Activated T-helper 1 cell treated with anti-CD3 and anti-CD28 coated beads, Interleukin-2, amount 50 U/mL, for 16 hours (primary cell): ENCODE measurements around the gene PATL1.
"Not testable (repeated sequence)": the region's sequence is repeated elsewhere in the genome, so short reads cannot be mapped to it uniquely, and the experiment has no call there.

Experiments
- DNase-seq, 2 donors: peaks; one replicate each; pipeline ENCODE4 v3.0.0-alpha.2; 2020; ENCODE audit warnings: low read depth in 1 of 2, low spot score in 1 of 2

PATL1 gene

DNA sequence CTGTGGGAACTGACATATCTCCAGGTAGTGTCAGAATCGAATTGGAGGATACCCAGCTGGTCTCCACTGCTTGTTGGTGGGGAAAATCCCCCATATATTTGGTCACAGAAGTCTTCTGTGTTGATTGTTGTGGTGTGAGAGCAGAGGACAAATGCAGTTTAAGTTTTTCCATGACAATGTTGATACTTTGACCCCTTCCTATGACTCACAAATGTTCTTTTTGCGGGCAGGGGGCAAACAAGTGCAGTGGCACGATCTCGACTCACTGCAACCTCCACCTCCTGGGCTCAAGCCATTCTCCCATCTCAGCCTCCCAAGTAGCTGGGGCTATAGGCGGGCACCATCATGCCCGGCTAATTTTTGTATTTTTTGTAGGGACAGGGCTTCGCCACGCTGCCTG lies 7.4 kb upstream of the PATL1 start:
- no peak for DNase-seq

GRCh38 chr11:59674291-59674690 lies 5.5 kb upstream of the PATL1 start:
- no peak for DNase-seq

GRCh38 chr11:59673291-59673690 lies 4.5 kb upstream of the PATL1 start:
- DNase-seq, result no peak

- no peak for DNase-seq
Measured at GRCh38 chr11:59671471-59671870, 2.6 kb upstream of the PATL1 start.

DNA sequence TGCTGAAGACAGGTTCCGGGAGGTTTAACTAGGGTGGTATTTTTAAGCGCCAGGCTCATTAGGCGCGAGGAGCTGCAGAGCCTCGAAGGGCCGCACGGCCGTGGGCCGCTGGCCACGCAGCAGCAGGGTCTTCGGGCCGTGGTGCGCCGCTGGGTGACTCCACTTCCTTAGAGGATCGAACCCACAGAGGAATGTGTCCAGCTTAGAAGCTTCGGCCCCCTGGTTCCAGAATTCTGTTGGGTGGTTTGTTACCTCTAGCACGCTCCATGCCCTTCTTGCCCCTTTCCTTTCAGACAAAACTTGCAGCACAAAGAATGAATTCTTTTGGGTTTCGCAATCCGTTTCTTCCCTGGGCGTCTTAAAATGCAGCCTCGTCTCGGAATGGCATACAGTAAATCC lies 773 bp upstream of the PATL1 start:
- DNase-seq, result no peak

- peak; percentile 13 to 55 for DNase-seq
Measured at GRCh38 chr11:59668188-59668949, 468 bp downstream of the PATL1 start.

DNA sequence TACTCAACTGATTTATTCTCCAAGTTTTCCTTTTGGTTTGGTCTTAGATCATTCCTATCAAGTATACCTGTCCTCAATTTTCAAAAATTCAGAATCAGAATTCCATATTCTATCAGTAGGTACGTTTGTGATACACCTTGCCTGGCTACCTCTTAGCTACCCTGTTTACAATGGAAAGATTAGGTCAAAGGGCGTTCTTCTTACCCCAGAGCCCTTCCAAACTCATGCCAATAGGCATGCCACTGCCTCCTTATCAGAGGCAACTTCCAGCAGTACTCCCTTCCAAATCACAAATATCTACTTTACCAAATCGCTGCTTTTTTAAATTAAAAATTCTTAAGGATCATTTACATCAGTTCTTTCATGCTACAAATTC lies 1.0 kb downstream of the PATL1 start:
- no peak for DNase-seq

- no peak for DNase-seq
Measured at GRCh38 chr11:59666969-59667368, 1.9 kb downstream of the PATL1 start.

DNA sequence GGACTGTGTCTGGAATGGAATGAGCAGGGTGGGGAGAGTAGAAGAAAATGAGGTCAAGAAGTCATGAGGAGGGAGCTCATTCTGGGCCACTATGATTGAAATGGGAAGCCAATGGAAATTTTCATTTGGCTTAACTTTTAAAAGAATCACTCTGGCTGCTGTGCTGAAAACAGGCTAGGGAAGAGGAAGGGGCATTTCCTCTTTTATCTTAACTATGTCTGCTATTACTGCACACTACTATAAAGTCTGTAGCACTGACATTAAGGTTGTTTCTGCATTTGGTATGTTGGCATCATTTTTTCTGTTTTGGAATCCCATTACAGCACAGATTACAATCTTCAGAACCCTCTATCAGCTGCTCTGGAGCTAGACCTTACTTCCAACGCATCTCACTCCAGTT lies 8.2 kb downstream of the PATL1 start:
- DNase-seq, result no peak

DNA sequence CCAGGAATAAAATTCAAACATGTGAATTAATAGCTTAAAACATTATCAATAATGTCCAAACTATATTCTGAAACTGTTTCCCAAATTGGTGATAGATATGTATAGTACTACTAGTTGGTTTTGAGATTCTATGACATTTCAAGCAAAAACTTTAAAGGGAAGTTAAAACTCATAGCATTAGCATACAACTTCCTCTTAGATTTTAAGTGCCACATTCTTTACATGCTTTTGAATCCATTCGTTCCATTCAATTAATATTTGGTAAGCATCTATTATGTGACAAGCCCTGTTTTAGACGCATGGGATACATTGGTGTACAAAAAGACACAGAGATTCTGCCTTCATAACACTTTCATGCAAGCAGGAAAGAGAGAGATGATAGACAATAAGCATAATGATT lies 8.9 kb downstream of the PATL1 start:
- no peak for DNase-seq

DNA sequence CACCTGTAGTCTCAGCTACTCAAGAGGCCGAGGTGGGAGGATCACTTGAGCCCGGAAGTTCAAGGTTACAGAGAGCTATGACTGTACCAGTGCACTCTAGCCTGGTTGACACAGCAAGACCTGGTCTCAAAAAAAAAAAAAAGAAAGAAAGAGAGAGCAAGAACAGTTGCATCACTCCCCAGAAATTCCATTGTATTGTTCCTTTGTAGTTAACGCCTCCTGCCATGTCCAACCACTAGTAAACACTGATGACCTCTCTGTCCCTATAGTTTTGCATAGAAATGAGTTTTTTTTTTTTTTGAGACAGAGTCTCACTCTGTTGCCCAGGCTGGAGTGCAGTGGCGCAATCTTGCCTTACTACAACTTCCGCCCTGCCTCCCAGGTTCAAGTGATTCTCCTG lies 10.8 kb downstream of the PATL1 start:
- no peak for DNase-seq

DNA sequence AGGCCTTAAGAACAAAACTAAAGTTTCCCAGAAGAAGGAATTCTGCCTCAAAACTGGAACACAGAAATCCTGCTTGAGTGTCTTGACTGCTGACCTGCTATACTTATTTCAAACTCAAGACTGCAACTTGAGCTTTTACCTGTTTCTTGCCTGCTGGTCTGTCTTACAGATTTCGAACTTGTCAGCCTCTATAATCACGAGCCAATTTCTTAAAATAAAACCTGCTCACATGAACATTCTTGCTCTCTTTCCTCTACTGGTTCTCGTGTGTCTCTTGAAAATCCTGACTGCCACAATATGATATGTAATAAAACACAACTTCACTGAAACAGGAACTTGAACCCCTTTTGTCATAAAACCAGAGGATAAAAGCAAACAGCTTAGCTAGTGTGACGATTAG lies 13.9 kb downstream of the PATL1 start:
- DNase-seq, result no peak

DNA sequence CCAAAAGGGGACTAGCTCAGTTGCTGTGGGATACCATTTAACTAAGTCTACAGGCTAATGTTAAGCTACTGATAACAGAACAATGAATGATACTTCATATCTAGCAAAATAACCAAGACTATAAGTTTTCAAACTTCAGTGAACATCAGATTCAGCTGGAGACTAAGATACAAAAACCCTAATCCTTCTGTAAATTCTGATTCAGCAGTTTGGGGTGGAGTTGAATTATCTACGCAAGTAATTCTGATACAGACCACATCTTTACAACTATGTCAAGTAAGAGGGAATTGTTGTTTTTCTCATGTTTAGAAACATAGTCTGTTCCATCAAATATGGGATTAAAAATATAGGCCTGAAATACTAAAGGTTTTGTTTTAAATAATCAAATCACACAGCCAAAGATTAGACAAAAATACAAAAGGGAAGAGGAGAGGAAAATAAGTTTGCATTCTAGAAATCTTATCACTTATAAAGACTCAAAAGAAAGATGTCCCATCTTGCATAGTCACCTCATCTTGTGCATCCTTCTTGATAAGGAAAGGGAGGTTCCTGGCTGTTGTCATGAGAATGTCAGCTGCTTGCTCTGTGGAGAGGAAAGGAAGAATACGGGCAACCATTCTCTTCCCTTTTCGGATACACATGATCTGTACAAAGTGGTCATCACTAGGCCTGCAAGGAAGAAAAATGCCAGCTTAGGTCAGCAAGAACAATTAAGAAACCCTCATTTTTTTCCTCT lies 21.4 kb downstream of the PATL1 start:
- no peak for DNase-seq

DNA sequence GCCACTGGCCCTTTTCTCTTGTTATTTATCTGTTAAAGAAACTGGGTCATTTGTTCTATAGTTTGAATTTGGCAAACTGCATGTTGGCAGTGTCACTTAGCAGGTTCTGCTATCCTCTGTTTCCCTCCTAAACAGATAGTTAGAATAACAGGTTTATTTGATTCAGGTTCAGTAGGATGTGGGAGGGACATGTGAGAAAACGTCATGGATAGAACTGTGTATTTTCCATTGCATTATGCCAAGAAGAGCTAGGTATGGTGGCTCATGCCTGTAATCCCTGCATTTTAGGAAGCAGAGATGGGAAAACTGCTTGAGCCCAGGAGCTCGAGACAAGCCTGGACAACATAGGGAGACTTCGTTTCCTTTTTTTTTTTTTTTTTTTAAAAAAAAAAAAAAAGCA lies 24.3 kb downstream of the PATL1 start:
- no peak for DNase-seq

DNA sequence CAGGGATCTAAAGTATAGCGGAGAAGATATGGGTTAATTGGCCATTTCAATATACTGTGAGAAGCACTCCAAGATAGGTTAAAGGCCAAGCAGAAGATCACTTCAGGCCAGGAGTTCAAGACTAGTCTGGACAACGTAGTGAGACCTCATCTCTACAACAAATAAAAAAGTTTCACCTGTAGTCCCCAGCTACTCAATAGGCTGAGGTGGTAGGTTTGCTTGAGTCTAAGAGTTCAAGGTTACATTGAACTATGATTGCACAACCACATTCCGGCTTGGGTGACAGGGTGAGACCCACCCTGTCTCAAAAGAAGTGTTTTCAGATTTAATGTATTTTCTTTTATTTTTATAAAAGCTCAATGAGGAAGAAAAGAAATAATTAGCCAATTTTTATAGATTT lies 25.4 kb downstream of the PATL1 start:
- DNase-seq, result no peak

GRCh38 chr11:59641156-59641555 lies 27.7 kb downstream of the PATL1 start:
- no peak for DNase-seq

DNA sequence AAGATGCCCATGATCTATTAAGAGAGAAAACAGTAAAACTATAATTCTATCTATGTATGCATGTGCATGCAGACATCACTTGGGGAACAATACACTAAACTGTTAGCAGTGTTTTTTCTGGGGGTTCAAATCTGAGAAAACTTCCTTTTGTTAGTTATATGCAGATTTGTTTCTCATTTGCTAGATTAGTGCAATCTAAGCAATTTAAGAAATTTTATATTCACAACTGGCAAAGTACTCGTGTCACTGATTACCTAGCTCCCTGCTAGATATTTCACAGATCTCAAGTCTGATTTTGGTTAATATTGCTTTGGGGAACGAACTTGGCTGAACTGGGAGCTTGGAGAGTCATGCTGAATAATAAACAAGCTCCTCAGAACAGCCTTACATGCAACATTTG lies 38.3 kb downstream of the PATL1 start:
- DNase-seq, result no peak

- no peak for DNase-seq
Measured at GRCh38 chr11:59629996-59630395, 38.8 kb downstream of the PATL1 start.

GRCh38 chr11:59626969-59627368 lies 41.9 kb downstream of the PATL1 start:
- DNase-seq, result not testable (repeated sequence)

DNA sequence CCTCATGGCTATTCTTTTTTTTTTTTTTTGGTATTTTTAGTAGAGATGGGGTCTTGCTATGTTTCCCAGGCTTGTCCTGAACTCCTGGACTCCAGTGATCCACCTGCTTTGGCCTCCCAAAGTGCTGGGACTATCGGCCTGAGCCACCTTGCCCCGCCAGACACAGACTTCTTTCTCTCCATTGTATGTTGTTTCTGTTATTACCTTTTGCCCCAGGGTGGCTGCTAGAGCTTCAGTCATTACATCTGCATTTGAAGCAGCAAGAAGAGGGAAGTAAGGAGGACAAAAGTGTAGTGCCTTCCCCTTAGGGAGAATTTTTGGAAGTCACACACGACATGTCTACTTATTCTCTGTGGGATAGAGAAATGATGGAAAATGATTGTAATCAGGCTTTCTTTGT lies 43.1 kb downstream of the PATL1 start:
- DNase-seq, result no peak

- DNase-seq, result no peak
Measured at GRCh38 chr11:59617876-59618275, 51.0 kb downstream of the PATL1 start.

- DNase-seq, result no peak
Measured at GRCh38 chr11:59616396-59616982, 52.3 kb downstream of the PATL1 start.
